WTC11 (cell line): ENCODE data around the gene WDR64.

Experiments
- CTCF ChIP-seq: fragments of 200-600 bp; IDR thresholded peaks from 2 replicates; pipeline ENCODE4 v1.8.0; 2022; ENCODE audit warnings: antibody characterized with exemption
- GTF2I ChIP-seq: fragments of 250-450 bp; sonication (Bioruptor Pico); conservative IDR thresholded peaks from 2 replicates; pipeline ENCODE4 v1.4.0; 2021; ENCODE audit warnings: mild to moderate bottlenecking
- NR1H2 ChIP-seq: sonication (generic); formaldehyde crosslinking; IDR thresholded peaks from 2 replicates; pipeline ENCODE4 v1.9.0; 2021; ENCODE audit warnings: mild to moderate bottlenecking, moderate library complexity, missing genetic modification reagents
- NR2C2 ChIP-seq: sonication (generic); formaldehyde crosslinking; IDR thresholded peaks from 2 replicates; pipeline ENCODE4 v1.8.0; 2022; ENCODE audit warnings: mild to moderate bottlenecking, missing genetic modification reagents

GRCh38 chr1:241677201-241677600 lies 25.1 kb downstream of the WDR64 start:
- no peak for TF ChIP-seq CTCF
- no peak for TF ChIP-seq GTF2I
- TF ChIP-seq NR1H2 (CRISPR knock-in tag) = no peak
- TF ChIP-seq NR2C2 (CRISPR knock-in tag) = no peak
